Kidney (tissue), 14 donors: ENCODE data around the gene BTNL9. TPM values are rescaled to one million over a fixed set of nuclear protein-coding genes. Genes with fewer than 3 reads are reported as not detected.

Experiments
- DNase-seq, 5 donors: peaks; one replicate each; pipeline ENCODE4 v3.0.0-alpha.2; 2013 to 2020
- FAIRE-seq: peaks from 2 replicates; lab custom pipeline; 2012; peaks lifted over from hg19 to GRCh38; lab: Jason Lieb, UNC
- H3K27ac ChIP-seq, 2 donors: one replicate each; pipeline ENCODE4 v1.7.0; 2013; ENCODE audit warnings: low read depth in 2 of 2, low read length in 2 of 2, inconsistent platforms in 1 of 2
- H3K27me3 ChIP-seq: one replicate; pipeline ENCODE4 v1.7.1; 2013; ENCODE audit warnings: low read length, inconsistent platforms; ENCODE audit not compliant: control insufficient read depth, insufficient read depth
- H3K36me3 ChIP-seq, 3 donors: one replicate each; pipeline versions ENCODE4 v1.7.0 to v1.7.1; 2013; ENCODE audit warnings: low read length in 3 of 3, control low read depth in 1 of 3, inconsistent platforms in 1 of 3; ENCODE audit not compliant: insufficient read depth in 3 of 3, control insufficient read depth in 2 of 3
- H3K4me1 ChIP-seq, 3 donors: one replicate each; pipeline versions ENCODE4 v1.7.0 to v1.7.1; 2013; ENCODE audit warnings: low read length in 3 of 3, inconsistent platforms in 1 of 3, low read depth in 1 of 3; ENCODE audit not compliant: control insufficient read depth in 2 of 3, insufficient read depth in 2 of 3
- H3K4me3 ChIP-seq, 3 donors: one replicate each; pipeline versions ENCODE4 v1.7.0 to v1.8.1; 2013; ENCODE audit warnings: low read length in 3 of 3, control low read depth in 1 of 3, inconsistent platforms in 1 of 3
- H3K9ac ChIP-seq, 3 donors: one replicate each; pipeline versions ENCODE4 v1.7.0 to v1.7.1; 2013; ENCODE audit warnings: low read length in 3 of 3, control low read depth in 1 of 3, inconsistent platforms in 1 of 3
- H3K9me3 ChIP-seq, 3 donors: one replicate each; pipeline versions ENCODE4 v1.7.0 to v1.7.1; 2013; ENCODE audit warnings: low read length in 3 of 3, control low read depth in 1 of 3, inconsistent platforms in 1 of 3; ENCODE audit not compliant: control insufficient read depth in 2 of 3, insufficient read depth in 1 of 3
- CTCF ChIP-seq: IDR thresholded peaks from 3 replicates; pipeline ENCODE4 v1.5.1; 2012; ENCODE audit warnings: mild to moderate bottlenecking, moderate library complexity, borderline replicate concordance; ENCODE audit not compliant: insufficient read depth; ENCODE audit errors: extremely low read depth
- intact Hi-C: fragments of 100-400 bp; cut with DNase I; formaldehyde crosslinking; loops from one replicate; pipeline ENCODE4 v1.11.1; 2022
- polyA plus RNA-seq: library from polyadenylated mRNA; stranded (reverse); fragments of 350-450 nt; fragmentation: Illumina TruSeq; extraction: RNeasy Lipid Tissue Mini Kit (QIAGEN cat#74804); gene quantifications from one replicate; pipeline ENCODE4 v1.2.3, GENCODE V29; 2014; ENCODE audit warnings: low read depth, low replicate concordance; ENCODE audit not compliant: insufficient read depth
- total RNA-seq: library from RNA; stranded (reverse); fragmentation: NEBNext Ultra II Directional; extraction: Animal tissue kit (Norgen Biotek cat#: 25700); gene quantifications from one replicate; pipeline ENCODE4 v1.2.1, GENCODE V29; 2021
- donor health status: control.
- donor health status: control.
- donor health status: control.
- donor health status: control.
- donor health status: control.
- donor health status: DM: yes; HTN: yes; CAD: no.
- donor health status: Normal renal cell carcinoma (clear cell type).

Gene BTNL9
- total and polyA plus RNA-seq, 2 donors from 2014 or later = 8.6 to 11.9 TPM

GRCh38 chr5:181059297-181060230 lies 19.5 kb downstream of the BTNL9 start:
- Histone ChIP-seq H3K27ac (no peak overlapping the region), H3K36me3 (no peaks in the 10 kb centered on the region), H3K4me3 (no peak overlapping the region), H3K9me3 (peaks cover 0 to 4% (median 0%) of the 10 kb centered on the region in 3 donors), H3K4me1 (no peaks in the 10 kb centered on the region), H3K9ac (no peak overlapping the region), H3K27me3 (peaks cover 48% of the 10 kb centered on the region)
- DNase-seq (no peak), FAIRE-seq (no peak)
- intact Hi-C loops = no loop called here
- TF ChIP-seq CTCF = no peak

DNA sequence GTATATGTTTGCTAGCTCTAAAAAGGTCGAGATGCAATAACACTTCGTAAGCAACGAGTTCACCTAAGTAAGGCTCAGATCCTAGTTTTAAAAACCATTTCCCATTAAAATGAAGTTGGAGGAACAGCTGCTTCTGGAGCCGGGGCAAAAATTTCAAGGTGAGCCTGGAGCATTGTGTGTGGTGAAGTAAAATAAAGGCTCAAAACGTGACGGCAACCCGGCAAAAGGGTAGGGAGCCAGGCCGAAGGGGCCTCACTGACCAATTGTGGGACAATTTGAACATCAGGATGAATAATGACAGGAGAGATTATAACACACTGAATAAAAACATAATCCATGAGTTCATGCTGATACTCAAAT lies 20.1 kb downstream of the BTNL9 start:
- no peaks in the 10 kb centered on the region for H3K4me1 ChIP-seq
- no peak for TF ChIP-seq CTCF
- H3K4me3 ChIP-seq = no peak overlapping the region
- FAIRE-seq (no peak), DNase-seq (no peak)
- H3K36me3 ChIP-seq = no peaks in the 10 kb centered on the region
- intact Hi-C loops = no loop called here
- no peak overlapping the region for H3K27ac ChIP-seq
- H3K9me3 ChIP-seq = peaks cover 0 to 4% (median 0%) of the 10 kb centered on the region in 3 donors
- H3K9ac ChIP-seq = no peak overlapping the region
- peaks cover 43% of the 10 kb centered on the region for H3K27me3 ChIP-seq

DNA sequence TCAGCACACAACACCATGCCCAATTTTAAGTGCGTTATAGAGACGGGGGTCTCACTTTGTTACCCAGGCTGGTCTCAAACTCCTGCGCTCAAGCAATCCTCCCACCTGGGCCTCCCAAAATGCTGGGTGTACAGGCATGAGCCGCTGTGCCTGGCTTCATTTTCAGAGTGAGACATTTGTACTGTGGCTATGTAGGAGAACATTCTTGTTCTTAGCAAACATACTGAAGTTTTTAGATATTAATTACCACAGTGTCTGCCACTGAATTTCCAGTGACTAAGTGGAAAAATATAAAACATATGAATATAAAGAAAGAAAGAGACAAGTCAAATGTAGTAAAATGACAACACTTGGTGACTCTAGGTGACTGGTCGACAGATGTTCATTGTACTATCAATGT lies 20.9 kb downstream of the BTNL9 start:
- intact Hi-C loops = no loop called here
- Histone ChIP-seq H3K9ac (no peak overlapping the region), H3K36me3 (no peaks in the 10 kb centered on the region), H3K4me3 (no peak overlapping the region), H3K27me3 (peaks cover 43% of the 10 kb centered on the region), H3K27ac (no peak overlapping the region), H3K4me1 (no peaks in the 10 kb centered on the region), H3K9me3 (peaks cover 0 to 4% (median 0%) of the 10 kb centered on the region in 3 donors)
- FAIRE-seq (no peak), DNase-seq (no peak)
- no peak for TF ChIP-seq CTCF
